Keratinocyte (primary cell): Measurements from ENCODE around the gene MTA1.

Experiments used
- EZH2 ChIP-seq: IDR thresholded peaks from one replicate; pipeline ENCODE4 v1.6.1; 2012; ENCODE audit warnings: inconsistent platforms, mild to moderate bottlenecking, low read length, moderate library complexity
- TF ChIP-seq, protein P1 (sequence below), 3 experiments: IDR thresholded peaks in 1 of 3; conservative IDR thresholded peaks in 1 of 3; optimal IDR thresholded peaks in 1 of 3; 2 replicates in 2 of 3; 3 replicates in 1 of 3; pipeline versions ENCODE3 to v1.5.1; 2011; ENCODE audit warnings: low read length in 3 of 3, mild to moderate bottlenecking in 3 of 3, moderate library complexity in 2 of 3, control low read depth in 1 of 3, inconsistent platforms in 1 of 3; ENCODE audit not compliant: insufficient read depth in 2 of 3; ENCODE audit errors: extremely low read depth in 1 of 3

DNA sequence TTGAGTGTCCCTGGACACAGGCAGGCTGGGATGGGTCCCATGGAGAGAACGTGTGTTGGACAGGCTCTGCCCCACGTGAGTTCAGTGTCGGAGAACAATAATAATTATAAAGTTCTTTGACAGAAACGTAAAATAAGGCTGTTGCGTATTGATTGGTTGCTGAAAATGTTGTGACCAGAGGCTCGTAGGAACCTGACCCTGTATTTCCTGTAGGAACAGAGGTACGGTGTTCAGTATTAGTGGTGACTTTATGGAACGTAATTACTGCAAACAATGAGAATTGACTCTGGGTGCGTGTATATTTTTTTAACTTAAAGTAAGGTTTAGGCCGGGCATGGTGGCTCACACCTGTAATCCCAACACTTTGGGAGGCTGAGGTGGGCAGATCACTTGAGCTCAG lies 7.8 kb downstream of the MTA1 start:
- TF ChIP-seq, protein P1, sequence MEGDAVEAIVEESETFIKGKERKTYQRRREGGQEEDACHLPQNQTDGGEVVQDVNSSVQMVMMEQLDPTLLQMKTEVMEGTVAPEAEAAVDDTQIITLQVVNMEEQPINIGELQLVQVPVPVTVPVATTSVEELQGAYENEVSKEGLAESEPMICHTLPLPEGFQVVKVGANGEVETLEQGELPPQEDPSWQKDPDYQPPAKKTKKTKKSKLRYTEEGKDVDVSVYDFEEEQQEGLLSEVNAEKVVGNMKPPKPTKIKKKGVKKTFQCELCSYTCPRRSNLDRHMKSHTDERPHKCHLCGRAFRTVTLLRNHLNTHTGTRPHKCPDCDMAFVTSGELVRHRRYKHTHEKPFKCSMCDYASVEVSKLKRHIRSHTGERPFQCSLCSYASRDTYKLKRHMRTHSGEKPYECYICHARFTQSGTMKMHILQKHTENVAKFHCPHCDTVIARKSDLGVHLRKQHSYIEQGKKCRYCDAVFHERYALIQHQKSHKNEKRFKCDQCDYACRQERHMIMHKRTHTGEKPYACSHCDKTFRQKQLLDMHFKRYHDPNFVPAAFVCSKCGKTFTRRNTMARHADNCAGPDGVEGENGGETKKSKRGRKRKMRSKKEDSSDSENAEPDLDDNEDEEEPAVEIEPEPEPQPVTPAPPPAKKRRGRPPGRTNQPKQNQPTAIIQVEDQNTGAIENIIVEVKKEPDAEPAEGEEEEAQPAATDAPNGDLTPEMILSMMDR (optimal IDR thresholded peaks at IDR 0.05 in 1 of 3, IDR thresholded peaks at IDR 0.05 in 1 of 3, conservative IDR thresholded peaks at IDR 0.05 in 1 of 3; ENCODE audit: extremely low read depth in 1 of 3, insufficient read depth in 2 of 3, low read length in 3 of 3), result no peak
- no peak for TF ChIP-seq EZH2
